Common myeloid progenitor, CD34-positive (primary cell): Measurements from ENCODE around the gene CD200.

ENCODE experiments used
- CTCF ChIA-PET: fragments of 350-600 bp; sonication (Branson Sonifier 250); formaldehyde crosslinking; loops from one replicate; lab custom pipeline; 2021; ENCODE audit warnings: antibody characterized with exemption; lab: Charles Lee
- POLR2A ChIA-PET: fragments of 350-600 bp; sonication (Branson Sonifier 250); formaldehyde crosslinking; loops from one replicate; lab custom pipeline; 2021; ENCODE audit warnings: antibody characterized with exemption; lab: Charles Lee
- DNase-seq, 3 donors: peaks; one replicate each; pipeline versions ENCODE4 v3.0.0 to v3.0.0-alpha.2; 2013
- H3K27ac ChIP-seq, 2 experiments: 1 replicate in 1 of 2; 2 replicates in 1 of 2; pipeline ENCODE4 v1.7.0; 2013; ENCODE audit warnings: inconsistent platforms in 2 of 2, low read length in 2 of 2, mild to moderate bottlenecking in 2 of 2, low read depth in 1 of 2, moderate library complexity in 1 of 2; ENCODE audit not compliant: severe bottlenecking in 2 of 2, insufficient read depth in 1 of 2, poor library complexity in 1 of 2
- H3K27me3 ChIP-seq, 5 experiments: replicated peaks in 2 of 5; 1 replicate in 3 of 5; 2 replicates in 2 of 5; pipeline versions ENCODE4 v1.6.1 to v1.7.0; 2013; ENCODE audit warnings: low read length in 4 of 5, mild to moderate bottlenecking in 2 of 5, moderate library complexity in 2 of 5, inconsistent platforms in 1 of 5; ENCODE audit not compliant: insufficient read depth in 5 of 5, control insufficient read depth in 4 of 5
- H3K36me3 ChIP-seq, 4 experiments: 1 replicate in 2 of 4; 2 replicates in 2 of 4; pipeline versions ENCODE4 v1.6.1 to v1.7.0; 2013; ENCODE audit warnings: low read length in 3 of 4, control low read depth in 1 of 4, mild to moderate bottlenecking in 1 of 4; ENCODE audit not compliant: control insufficient read depth in 4 of 4, insufficient read depth in 4 of 4
- H3K4me1 ChIP-seq, 4 experiments: 1 replicate in 3 of 4; 2 replicates in 1 of 4; pipeline versions ENCODE4 v1.6.1 to v1.7.1; 2013; ENCODE audit warnings: low read length in 3 of 4, mild to moderate bottlenecking in 3 of 4, control low read depth in 1 of 4, inconsistent platforms in 1 of 4, moderate library complexity in 1 of 4; ENCODE audit not compliant: control insufficient read depth in 4 of 4, insufficient read depth in 4 of 4; ENCODE audit errors: control extremely low read depth in 1 of 4
- H3K4me3 ChIP-seq, 7 experiments: 1 replicate in 4 of 7; 2 replicates in 3 of 7; pipeline versions ENCODE4 v1.5.1 to v1.7.0; 2013; ENCODE audit warnings: mild to moderate bottlenecking in 7 of 7, low read length in 6 of 7, moderate library complexity in 6 of 7, inconsistent platforms in 2 of 7, low read depth in 2 of 7, control low read depth in 1 of 7; ENCODE audit not compliant: insufficient read depth in 4 of 7, control insufficient read depth in 1 of 7; ENCODE audit errors: extremely low read depth in 1 of 7
- H3K9me3 ChIP-seq, 5 experiments: 1 replicate in 4 of 5; 2 replicates in 1 of 5; pipeline versions ENCODE4 v1.6.1 to v1.7.1; 2013; ENCODE audit warnings: low read length in 4 of 5, mild to moderate bottlenecking in 2 of 5, inconsistent platforms in 1 of 5, low read depth in 1 of 5, moderate library complexity in 1 of 5; ENCODE audit not compliant: control insufficient read depth in 4 of 5, insufficient read depth in 2 of 5; ENCODE audit errors: control extremely low read depth in 1 of 5
- WGBS: methylation state at CpG from one replicate; pipeline ENCODE4 v1.1.5; 2013; ENCODE audit not compliant: insufficient coverage; 5-methylcytosine and 5-hydroxymethylcytosine counted together

CD200 gene

DNA sequence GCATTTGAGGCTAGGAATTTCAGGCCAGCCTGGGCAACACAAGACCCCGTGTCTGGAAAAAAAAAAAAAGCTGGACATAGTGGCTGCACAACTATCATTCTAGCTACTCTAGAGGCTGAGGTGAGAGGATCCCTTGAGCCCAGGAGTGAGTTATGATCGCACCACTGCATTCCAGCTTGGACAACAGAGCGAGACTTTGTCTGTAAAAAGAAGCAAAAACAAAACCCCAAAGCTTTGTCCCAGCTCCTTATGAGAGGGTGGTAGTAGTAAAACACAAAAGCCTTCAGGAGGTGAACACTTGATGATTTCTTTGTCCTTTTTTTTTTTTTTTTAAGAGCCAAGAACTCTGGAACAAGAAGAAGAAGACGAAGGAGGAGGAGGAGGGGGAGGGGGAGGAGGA, 1.1 kb upstream of the CD200 start:
- 94% methylated on average over 2 of the region's 4 CpGs for WGBS
- CTCF ChIA-PET: interaction anchor here (0.6 to 4.6 kb wide), 8 partner anchors 9 to 301 kb away, joined by 3 to 20 read pairs (median 4); no protein-coding TSS in a partner anchor
- Histone ChIP-seq H3K4me1 (peaks cover 10 to 34% (median 16%) of the 10 kb centered on the region in 4 experiments), H3K27ac (no peak overlapping the region), H3K36me3 (peaks cover 0 to 10% (median 0%) of the 10 kb centered on the region in 4 experiments), H3K4me3 (no peak overlapping the region), H3K9me3 (no peaks in the 10 kb centered on the region), H3K27me3 (no peaks in the 10 kb centered on the region)
- no peak for DNase-seq
- POLR2A ChIA-PET: interaction anchor here (0.5 kb wide), 1 partner anchor 184 kb away, joined by 3 read pairs; no protein-coding TSS in a partner anchor

DNA sequence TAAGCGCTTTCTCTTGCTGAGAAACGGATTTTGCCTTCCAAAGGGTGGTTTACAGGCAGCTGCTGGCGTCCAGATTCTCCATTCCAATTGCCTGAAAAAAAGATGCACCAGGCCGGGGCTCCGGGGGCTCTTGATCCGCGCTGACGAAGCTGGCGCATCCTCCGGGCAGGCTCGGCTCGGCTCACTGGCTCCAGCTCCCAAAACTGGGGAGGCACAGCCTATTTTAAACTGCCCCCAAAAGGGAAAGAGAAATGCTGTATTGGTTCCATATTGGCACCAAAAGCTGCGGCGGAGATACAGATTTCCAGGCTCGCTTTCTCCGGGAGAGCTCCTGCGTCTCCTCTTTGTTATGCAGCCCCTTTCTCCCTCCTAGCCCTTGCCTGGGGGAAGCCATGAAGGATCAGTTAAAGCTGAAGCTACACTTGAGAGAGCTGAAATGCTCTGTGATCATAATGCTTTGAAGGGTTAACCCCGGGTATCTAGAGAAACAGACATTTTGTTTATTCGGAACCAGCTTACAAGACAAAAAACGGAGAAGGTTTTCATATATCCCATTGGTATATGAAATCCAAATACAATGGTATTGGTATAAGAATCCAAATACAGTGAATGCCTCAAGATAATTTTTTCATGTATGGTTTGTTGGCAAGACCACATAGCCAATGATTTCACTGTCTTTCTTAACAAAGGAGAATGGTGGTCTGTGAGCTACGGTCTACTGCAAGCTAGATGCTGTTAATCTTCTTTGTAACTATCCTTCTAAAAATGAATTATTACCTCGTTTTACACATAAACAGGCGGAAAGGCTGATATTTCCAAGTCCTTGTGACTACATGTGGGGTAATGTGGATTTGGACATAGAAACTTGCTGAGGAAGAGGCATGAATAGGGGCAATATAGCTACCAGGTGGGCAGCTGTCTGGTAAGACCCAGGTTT, 693 bp downstream of the CD200 start:
- Histone ChIP-seq H3K27ac (peak overlapping the region; percentile 74 to 82), H3K4me1 (peaks cover 11 to 41% (median 22%) of the 10 kb centered on the region in 4 experiments), H3K9me3 (no peaks in the 10 kb centered on the region), H3K36me3 (peaks cover 0 to 21% (median 3%) of the 10 kb centered on the region in 4 experiments), H3K27me3 (no peaks in the 10 kb centered on the region), H3K4me3 (peak overlapping the region; percentile 78 to 99 (median 90))
- 0% methylated on average over 17 of the region's 23 CpGs for WGBS
- ChIA-PET POLR2A (interaction anchor here (0.7 to 1.1 kb wide), 3 partner anchors 11 to 206 kb away, joined by 3 to 4 read pairs (median 4); no protein-coding TSS in a partner anchor), CTCF (interaction anchor here (0.8 to 4.6 kb wide), 23 partner anchors 11 to 223 kb away, joined by 3 to 20 read pairs (median 5); partner anchors contain the start of genes BTLA and SLC9C1)
- DNase-seq: peak; percentile 25 to 70 (median 58)

DNA sequence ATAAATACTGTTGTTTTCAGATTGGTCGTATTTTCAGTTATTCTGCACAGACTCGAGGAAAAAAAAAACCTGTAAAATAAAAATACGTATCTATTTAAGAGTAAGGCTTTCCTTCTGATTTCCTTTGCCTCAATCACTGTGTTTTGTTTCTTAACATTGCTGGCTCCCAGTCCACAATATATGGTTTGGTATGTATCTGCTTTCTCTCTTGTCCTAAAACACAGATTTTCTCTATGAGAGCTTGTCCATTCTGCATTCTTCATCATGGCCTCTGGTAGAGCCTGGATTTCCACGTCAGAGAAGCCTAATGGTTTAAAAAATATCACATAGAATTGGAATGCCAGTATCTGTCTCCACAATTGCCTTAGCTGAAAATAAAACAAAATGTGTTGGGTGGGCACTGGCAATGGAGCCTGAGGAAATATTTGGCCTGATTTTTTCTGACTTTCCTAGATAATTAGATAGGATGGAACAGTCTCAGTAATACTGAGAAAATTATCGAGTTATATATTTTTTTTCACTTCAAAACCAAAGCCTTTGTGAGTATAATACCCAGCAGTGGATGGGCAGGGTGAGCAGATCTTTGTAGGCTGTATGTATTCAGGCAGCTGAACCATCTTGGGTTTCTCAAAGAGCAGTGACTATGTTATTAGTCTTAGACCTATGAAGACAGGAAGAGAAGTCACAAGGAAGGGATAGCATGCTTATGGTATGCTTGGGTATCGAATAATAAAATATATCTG, 1.9 kb downstream of the CD200 start:
- CTCF ChIA-PET: interaction anchor here (0.9 to 3.1 kb wide), 13 partner anchors 10 to 227 kb away, joined by 3 to 15 read pairs (median 6); partner anchors contain the start of genes ATG3, BTLA, SLC35A5 and SLC9C1

DNA sequence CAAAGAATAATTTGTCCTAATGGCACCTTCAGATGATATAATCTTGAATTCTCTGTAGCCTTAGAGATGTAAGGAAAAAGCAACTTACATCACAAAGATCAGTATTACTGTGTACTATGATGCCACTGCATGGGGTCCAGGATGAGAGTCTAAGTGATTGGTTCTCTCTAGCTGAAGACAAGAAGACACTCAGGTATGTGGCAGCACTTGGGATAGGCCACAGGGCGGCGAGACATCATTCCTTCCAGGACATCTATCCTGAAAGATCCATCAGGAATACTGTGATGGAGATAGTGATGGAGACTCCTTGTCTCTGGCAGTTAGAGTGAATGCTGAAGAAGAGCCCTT, 2.5 kb downstream of the CD200 start:
- peaks cover 11 to 49% (median 23%) of the 10 kb centered on the region in 4 experiments for H3K4me1 ChIP-seq
- CTCF ChIA-PET: interaction anchor here (1.0 to 3.1 kb wide), 6 partner anchors 10 to 227 kb away, joined by 3 to 15 read pairs (median 5); partner anchors contain the start of genes ATG3 and SLC35A5
- no peak overlapping the region for H3K27ac ChIP-seq
- H3K4me3 ChIP-seq: peak overlapping the region in 5 of 7 experiments; percentile 45 to 97 (median 88)
- WGBS: no CpG with 5 or more reads among the region's 2 CpGs
- peaks cover 0 to 28% (median 3%) of the 10 kb centered on the region in 4 experiments for H3K36me3 ChIP-seq
- POLR2A ChIA-PET: interaction anchor here (0.5 to 0.6 kb wide), 2 partner anchors 11 to 185 kb away, joined by 3 read pairs; no protein-coding TSS in a partner anchor
- DNase-seq: no peak
- H3K9me3 ChIP-seq: no peaks in the 10 kb centered on the region
- H3K27me3 ChIP-seq: no peaks in the 10 kb centered on the region

More for the DNA sequence above, 1.9 kb downstream of the CD200 start:
- WGBS: 20% methylated on average over 1 of the region's 6 CpGs
- Histone ChIP-seq H3K4me1 (peaks cover 11 to 49% (median 23%) of the 10 kb centered on the region in 4 experiments), H3K9me3 (no peaks in the 10 kb centered on the region), H3K36me3 (peaks cover 0 to 26% (median 3%) of the 10 kb centered on the region in 4 experiments), H3K27ac (peak overlapping the region in 1 of 2 experiments; percentile 82), H3K4me3 (peak overlapping the region in 6 of 7 experiments; percentile 78 to 99 (median 93)), H3K27me3 (no peaks in the 10 kb centered on the region)
- no peak for DNase-seq
- POLR2A ChIA-PET: interaction anchor here (0.5 kb wide), 1 partner anchor 186 kb away, joined by 3 read pairs; no protein-coding TSS in a partner anchor

DNA sequence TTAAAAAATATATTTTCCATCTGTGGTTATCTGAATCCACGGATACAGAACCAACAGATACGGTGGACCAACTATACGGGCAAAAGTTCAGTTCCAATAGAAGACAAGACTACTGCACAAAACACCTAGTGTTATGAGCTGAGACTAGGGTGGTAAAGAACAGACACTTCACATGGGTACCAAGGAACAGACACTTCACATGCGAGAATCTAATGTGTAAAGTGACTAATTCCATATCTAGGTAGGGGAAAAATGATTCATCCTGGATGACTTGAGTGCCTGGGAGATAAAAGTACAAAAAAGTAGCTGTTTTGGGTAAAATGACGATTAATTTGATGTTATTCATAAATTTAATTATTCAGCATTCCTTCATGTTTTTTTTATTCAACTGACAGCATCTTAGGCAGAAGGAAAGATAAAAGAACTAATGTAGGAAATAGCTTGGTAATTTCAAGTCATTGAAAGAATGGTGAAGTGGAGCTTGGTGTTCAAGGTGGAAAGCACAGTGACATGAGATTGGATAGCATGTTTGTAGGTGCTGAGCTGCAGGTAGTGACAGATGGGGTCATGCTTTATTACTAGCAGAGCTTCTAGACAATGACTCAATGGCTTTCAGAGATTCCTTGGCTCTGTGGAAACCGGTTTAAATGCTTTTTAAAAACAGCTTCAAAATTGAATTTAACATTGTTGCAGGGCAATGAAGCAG, 5.2 kb downstream of the CD200 start:
- no peak for DNase-seq
- ChIA-PET POLR2A (no interaction called here), CTCF (interaction anchor here (0.8 to 1.9 kb wide), 8 partner anchors 8 to 193 kb away, joined by 3 to 5 read pairs (median 3); partner anchors contain the start of gene SLC9C1)
- Histone ChIP-seq H3K9me3 (peaks cover 0 to under 1% (median under 1%) of the 10 kb centered on the region in 5 experiments), H3K4me1 (peaks cover 11 to 43% (median 22%) of the 10 kb centered on the region in 4 experiments), H3K36me3 (peaks cover 3 to 45% (median 7%) of the 10 kb centered on the region in 4 experiments), H3K27ac (no peak overlapping the region), H3K4me3 (peak overlapping the region in 1 of 7 experiments; percentile 30), H3K27me3 (no peaks in the 10 kb centered on the region)
- 90% methylated on average over 4 of the region's 6 CpGs for WGBS

DNA sequence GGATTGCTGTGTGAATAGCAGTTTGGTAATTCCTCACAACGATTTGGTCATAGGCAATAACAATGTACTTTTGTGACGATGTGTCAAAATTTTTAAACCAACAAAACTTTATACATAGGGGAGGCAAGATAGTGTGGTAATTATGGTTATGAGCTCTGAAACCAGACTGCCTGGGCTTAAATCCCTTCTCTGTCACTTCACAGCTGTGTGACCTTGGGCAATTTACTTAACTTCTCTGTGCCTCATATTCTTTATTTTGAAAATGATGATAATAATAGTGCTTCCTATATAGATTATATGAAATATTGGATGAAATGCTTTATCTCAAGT, 5.7 kb downstream of the CD200 start:
- CTCF ChIA-PET: interaction anchor here (0.8 to 1.9 kb wide), 7 partner anchors 8 to 192 kb away, joined by 3 to 5 read pairs (median 3); partner anchors contain the start of gene SLC9C1
- no CpG with 5 or more reads among the region's 2 CpGs for WGBS
- no peak overlapping the region for H3K27ac ChIP-seq
- peaks cover 3 to 48% (median 10%) of the 10 kb centered on the region in 4 experiments for H3K36me3 ChIP-seq
- peaks cover 0 to 3% (median 3%) of the 10 kb centered on the region in 5 experiments for H3K9me3 ChIP-seq
- no peak for DNase-seq
- POLR2A ChIA-PET: interaction anchor here (0.6 kb wide), 1 partner anchor 1258 kb away, joined by 4 read pairs; no protein-coding TSS in a partner anchor
- H3K4me1 ChIP-seq: peaks cover 11 to 43% (median 22%) of the 10 kb centered on the region in 4 experiments
- no peaks in the 10 kb centered on the region for H3K27me3 ChIP-seq
- H3K4me3 ChIP-seq: peak overlapping the region in 1 of 7 experiments; percentile 30
